Activated CD4-positive, alpha-beta T cell treated with anti-CD3 and anti-CD28 coated beads for 24 hours (primary cell): ENCODE results near the gene GNMT.
"Not testable (repeated sequence)": the region's sequence is repeated elsewhere in the genome, so short reads cannot be mapped to it uniquely, and the experiment has no call there.

Experiments used
- DNase-seq, 2 donors: peaks; one replicate each; pipeline ENCODE4 v3.0.0-alpha.2; 2020; ENCODE audit warnings: low read depth in 2 of 2

GNMT gene

GRCh38 chr6:42974919-42975505 is 14.5 kb downstream of the GNMT start:
- no peak for DNase-seq

DNA sequence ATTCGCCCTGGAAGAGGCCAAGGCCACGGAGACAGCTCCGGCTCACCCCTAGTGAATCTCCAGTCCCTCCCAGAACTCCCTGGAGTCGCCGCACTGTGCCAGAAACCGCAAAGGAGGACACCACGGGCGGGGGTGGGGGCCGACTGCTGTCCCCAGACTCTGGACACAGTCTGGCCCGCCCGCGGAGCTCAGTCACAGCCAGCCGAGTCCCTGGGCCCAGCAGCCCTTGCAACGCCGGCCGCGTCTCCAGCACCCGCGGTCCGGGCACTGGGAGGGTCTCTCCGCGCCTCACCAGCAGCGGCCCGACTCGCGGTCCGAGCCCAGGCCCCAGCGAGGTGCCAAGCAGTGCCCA is 17.9 kb downstream of the GNMT start:
- DNase-seq: no peak

DNA sequence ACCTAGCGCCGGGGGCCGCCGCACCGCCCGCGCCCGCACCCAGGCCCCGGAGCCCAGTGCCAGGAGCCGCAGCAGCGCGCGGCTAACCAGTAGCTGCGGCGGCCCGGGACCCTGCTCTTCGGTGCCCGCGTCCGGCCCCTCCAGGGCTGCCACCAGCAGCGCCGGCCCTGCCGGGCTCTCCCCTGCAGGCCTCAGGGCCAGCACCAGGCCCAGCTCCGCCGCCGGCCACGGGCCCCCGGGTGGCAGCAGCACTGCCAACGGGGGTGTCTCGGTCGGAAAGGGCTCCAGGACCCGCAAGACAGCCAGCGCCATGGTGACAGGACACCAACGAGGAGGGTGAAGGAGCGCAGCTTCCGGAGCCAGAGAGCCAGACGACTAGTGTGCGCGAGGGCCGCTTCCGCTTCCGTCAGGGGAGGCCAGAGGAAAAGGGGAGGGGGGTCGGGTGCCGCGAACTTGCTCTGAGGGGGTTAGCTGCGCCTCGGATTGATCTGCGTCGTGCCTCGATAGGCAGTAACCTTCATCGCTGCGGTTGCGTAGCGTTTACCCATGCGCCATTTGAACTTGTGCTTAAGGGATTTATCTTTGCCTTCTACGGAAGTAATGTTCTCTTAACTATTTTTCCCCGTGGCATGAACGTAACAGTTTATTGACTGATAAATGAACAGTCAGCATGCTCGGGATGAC is 18.4 kb downstream of the GNMT start, which contains the start of gene PEX6:
TSS of gene PEX6 (minus strand) at position 343 of the 684 bp plus-strand sequence. CDS start at position 312, 31 bp downstream.
- peak; percentile 88 to 95 for DNase-seq

GRCh38 chr6:42979523-42980177 is 19.1 kb downstream of the GNMT start:
- no peak for DNase-seq

- no peak for DNase-seq
Measured at GRCh38 chr6:42981836-42982235, 21.3 kb downstream of the GNMT start.

DNA sequence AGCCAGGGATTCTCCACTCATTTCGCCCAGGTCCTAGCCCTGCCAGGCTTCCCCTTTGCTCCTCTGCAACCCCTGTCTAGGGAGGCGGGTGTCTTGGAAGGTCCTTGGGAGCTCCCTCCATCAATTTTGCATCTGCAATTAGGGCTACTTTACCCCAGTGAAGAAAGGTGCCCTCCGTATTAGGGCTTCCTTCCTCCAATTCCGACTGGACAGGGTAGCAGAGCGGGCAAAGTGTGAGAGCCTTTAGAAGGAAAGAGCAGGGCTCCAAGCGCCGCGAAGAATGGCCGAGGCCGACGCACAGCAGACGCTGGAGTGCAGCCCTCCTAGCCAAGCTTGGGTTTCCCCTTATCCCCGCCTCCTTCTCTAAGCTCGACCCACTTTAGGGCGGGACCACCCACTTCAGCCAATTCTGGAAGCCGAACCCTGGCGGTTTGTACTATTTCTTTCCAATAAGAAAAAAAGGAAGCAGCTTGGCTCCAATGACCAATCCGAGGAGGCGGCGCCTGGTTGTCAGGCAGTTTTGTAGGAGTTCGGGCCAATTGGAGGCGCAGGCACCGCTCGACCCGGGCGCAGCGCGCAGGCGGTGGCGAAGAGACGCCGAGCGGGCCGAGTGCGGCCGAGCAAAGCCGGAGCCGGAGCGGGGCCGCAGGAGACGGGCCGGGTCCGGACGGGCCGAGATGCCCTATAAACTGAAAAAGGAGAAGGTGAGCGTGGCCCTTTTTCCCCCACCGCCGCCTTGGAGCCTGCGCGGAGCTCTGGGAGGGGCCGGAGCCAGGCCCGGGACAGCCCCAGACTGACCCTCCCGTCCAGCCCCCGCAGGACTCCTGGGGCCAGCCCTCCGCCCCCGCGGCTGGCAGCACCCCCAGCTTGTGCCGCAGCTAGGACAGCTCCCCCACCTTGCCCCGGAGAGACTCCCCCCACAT is 23.7 kb downstream of the GNMT start, which contains the start of gene PPP2R5D:
TSS of gene PPP2R5D (plus strand) at position 570 of the 923 bp plus-strand sequence. CDS start at position 678, 108 bp downstream.
- peak; percentile 96 for DNase-seq

DNA sequence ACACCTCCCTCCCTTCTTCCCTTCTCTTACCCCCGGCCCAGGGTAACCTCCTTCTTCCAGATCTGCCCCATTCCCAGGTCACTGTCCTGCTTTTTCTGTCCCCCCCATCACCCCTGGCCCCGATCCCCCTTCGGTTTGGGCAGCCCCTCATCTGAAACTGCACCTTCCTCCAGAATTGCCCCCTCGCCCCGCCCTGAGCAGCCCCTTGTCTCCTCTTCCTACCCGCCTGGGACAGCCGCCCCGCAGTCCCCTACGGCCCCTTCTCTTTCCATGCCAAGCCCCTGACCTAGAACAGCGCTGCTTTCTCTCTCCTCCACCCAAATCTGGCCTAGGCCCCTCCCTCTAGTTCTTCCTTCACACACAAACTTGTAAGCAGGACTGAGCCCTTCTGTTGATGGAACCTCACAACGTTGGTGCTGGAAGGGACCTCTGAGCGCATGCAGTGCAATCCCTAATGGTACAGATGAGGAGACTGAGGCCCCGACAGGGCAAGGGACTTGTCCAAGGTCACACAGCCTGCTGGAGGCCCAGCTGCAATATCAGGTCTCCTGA is 24.4 kb downstream of the GNMT start:
- DNase-seq: no peak

- DNase-seq: no peak
Measured at GRCh38 chr6:42987533-42988451, 27.2 kb downstream of the GNMT start.

GRCh38 chr6:42988486-42989020 is 28.0 kb downstream of the GNMT start:
- DNase-seq: no peak

DNA sequence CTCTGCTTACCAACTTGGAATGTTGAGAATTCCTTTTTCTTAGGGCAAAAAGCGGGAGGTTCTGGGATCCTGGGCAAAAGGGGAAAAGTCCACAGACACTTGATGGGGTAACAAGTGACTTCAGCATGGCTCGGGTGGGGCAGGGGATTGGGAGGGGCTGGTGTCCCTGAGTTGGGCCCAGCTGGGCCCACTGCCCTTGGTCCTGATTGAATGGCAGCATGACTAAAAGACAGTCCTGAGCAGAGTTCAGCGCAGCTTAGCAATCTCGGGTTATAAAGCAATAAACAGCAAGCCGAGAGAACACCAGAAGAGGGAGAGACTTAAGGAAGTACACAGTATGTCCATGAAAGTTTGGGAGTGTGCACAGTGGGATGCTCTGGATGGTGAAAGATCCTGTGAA is 29.4 kb downstream of the GNMT start:
- DNase-seq: no peak

GRCh38 chr6:42993445-42993844 is 32.9 kb downstream of the GNMT start:
- no peak for DNase-seq

DNA sequence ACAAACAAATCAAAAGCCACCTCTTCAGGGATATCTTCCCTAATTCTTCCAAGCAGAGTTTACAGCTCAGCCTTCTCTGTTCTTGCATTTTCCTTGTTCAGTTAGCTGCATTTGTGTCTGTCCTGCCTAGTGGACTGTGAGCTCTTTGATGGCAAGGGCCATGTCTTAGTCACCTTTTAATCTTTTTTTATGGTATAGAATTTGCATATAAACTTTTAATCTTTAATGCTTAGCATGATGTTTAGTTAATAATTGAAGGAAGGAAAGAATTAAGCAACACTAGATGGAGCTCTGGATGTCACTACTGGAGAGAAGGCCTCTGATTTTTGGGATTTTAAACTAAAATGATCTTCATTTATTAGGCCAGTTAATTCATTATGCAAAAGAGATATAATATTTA is 36.0 kb downstream of the GNMT start:
- DNase-seq: no peak

- DNase-seq: not testable (repeated sequence)
Measured at GRCh38 chr6:42998205-42998604, 37.7 kb downstream of the GNMT start.

DNA sequence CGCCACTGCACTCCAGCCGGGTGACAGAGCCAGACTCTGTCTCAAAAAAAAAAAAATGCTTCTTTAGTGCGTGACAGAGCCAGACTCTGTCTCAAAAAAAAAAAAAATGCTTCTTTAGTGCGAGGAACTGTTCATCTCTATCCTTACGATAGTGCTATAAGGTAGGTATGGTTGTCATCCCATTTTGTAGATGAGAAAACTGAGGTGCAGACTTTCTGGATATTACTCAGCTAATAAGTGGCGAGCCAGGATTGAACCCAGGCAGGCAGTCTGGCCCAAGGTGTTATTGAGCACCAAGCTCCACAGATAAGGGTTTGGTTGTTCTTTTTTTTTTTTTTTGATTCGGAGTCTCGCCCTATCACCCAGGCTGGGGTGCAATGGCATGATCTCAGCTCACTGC is 41.3 kb downstream of the GNMT start:
- no peak for DNase-seq

DNA sequence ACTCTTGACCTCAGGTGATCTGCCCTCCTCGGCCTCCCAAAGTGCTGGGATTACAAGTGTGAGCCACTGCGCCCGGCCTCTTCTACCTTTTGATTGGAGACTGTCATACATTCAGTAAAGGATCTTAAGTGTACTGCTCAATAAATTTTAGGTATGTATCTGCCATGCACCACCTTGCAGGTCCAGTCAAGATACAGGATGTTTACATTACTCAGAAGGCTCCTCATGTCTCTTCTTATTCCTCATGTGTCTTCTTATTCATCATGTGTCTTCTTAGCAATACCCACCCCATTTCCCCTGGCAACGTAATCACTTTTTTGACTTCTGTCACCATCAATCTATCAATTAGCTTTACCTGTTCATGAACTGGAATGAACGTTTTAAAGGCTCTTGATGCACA is 45.3 kb downstream of the GNMT start:
- DNase-seq: no peak

DNA sequence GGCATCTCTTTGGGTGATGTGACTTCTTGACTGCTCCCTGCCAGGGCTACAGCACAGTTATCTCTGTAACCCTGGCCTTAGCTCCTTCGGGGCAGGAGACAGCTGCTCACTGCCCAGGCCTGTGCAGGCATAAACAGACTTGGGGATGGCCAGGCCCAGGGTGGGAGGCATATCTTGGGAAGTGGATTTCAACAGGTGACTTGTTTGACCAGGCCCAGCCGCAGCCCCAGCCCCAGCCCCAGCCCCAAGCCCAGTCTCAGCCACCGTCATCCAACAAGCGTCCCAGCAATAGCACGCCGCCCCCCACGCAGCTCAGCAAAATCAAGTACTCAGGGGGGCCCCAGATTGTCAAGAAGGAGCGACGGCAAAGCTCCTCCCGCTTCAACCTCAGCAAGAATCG is 45.7 kb downstream of the GNMT start:
- DNase-seq: no peak

- DNase-seq: no peak
Measured at GRCh38 chr6:43007126-43007525, 46.6 kb downstream of the GNMT start.

- no peak for DNase-seq
Measured at GRCh38 chr6:43009124-43009523, 48.6 kb downstream of the GNMT start.

DNA sequence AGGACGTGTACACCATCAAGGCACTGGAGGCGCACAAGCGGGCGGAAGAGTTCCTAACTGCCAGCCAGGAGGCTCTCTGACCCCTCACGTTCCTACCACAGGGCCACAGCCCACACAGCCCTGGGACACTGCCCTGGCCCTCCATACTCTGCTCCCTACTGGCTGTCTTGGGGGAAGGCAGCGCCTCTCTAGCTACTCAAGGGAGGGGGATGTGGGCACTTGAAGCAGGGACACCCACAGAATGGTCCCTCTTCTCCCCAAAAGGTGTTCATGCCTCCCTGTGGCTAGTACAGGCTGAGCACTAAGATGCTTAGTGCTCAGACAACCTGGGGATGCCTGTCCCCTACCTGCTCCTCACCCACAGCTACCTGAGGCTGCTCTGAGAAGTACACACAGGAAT is 50.7 kb downstream of the GNMT start:
- no peak for DNase-seq

DNA sequence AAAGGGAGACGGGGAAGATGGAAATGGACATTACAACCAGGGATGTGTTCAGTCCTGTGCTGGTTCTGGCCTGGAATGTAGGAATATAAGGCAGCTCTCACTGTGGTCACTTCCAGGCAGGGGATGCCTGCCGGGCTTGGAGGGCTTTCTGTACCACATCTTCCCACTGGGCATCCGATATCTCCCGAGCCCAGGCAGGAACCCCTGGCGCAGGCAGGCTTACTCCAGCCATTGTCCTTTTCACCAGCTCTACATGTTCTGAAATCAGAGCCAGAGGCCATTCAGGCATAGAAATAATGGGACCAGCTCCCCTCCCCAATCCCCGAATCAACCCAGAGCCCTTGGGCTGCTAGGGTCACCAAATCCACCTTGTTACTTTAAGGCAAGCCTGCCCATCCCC is 51.8 kb downstream of the GNMT start:
- no peak for DNase-seq
